ENCODE results near the gene TAF1C.

GRCh38 chr16:84207251-84207650 is 20.4 kb upstream of the TAF1C start:
- TF ChIP-seq CTCF (IDR thresholded peaks at IDR 0.05) (no peak), POLR2A (IDR thresholded peaks at IDR 0.05) (no peak)

All from esophagus squamous epithelium (tissue), 4 donors.